GM23338 (cell line): Measurements from ENCODE around the gene CD19. TPM values are rescaled to one million over a fixed set of nuclear protein-coding genes. Genes with fewer than 3 reads are reported as not detected.
"Not testable (repeated sequence)": the region's sequence is repeated elsewhere in the genome, so short reads cannot be mapped to it uniquely, and the experiment has no call there.

Experiments
- ATAC-seq: fragments of 200-7000 bp; cut with Tn5 transposase; 3 replicates; pipeline ENCODE4 v1.9.1; 2020
- DNase-seq: peaks from one replicate; pipeline ENCODE4 v3.0.0-alpha.2; 2015; ENCODE audit warnings: low spot score
- H2AFZ ChIP-seq: fragments of 200-600 bp; sonication (generic); 2 replicates; pipeline ENCODE4 v1.8.0; 2016; ENCODE audit warnings: antibody characterized with exemption, mild to moderate bottlenecking, moderate library complexity
- H3F3A ChIP-seq: fragments of 200-600 bp; sonication (generic); replicated peaks from 2 replicates; pipeline ENCODE4 v1.8.0; 2017; ENCODE audit warnings: antibody characterized with exemption, mixed run types, low read depth
- H3K27ac ChIP-seq: fragments of 200-600 bp; sonication (generic); 2 replicates; pipeline ENCODE4 v1.6.1; 2016; ENCODE audit warnings: low read depth
- H3K27me3 ChIP-seq: fragments of 200-600 bp; sonication (generic); 2 replicates; pipeline ENCODE4 v1.8.0; 2016; ENCODE audit warnings: mild to moderate bottlenecking, mixed run types, moderate library complexity; ENCODE audit not compliant: insufficient read depth
- H3K36me3 ChIP-seq: fragments of 200-600 bp; sonication (generic); 2 replicates; pipeline ENCODE4 v1.8.0; 2016; ENCODE audit warnings: mild to moderate bottlenecking; ENCODE audit not compliant: insufficient read depth
- H3K4me1 ChIP-seq: fragments of 200-600 bp; sonication (generic); 2 replicates; pipeline ENCODE4 v1.8.0; 2016; ENCODE audit warnings: mild to moderate bottlenecking, moderate library complexity; ENCODE audit not compliant: insufficient read depth
- H3K4me2 ChIP-seq: fragments of 200-600 bp; sonication (generic); 2 replicates; pipeline ENCODE4 v1.7.1; 2017; ENCODE audit warnings: mixed run types
- H3K4me3 ChIP-seq: fragments of 200-600 bp; sonication (generic); 2 replicates; pipeline ENCODE4 v1.6.1; 2016; ENCODE audit warnings: mixed run types
- H3K79me2 ChIP-seq: fragments of 200-600 bp; sonication (generic); replicated peaks from 2 replicates; pipeline ENCODE4 v1.8.0; 2017; ENCODE audit warnings: mild to moderate bottlenecking; ENCODE audit not compliant: insufficient read depth
- H3K9me2 ChIP-seq: fragments of 200-600 bp; sonication (generic); 2 replicates; pipeline ENCODE4 v1.8.0; 2017; ENCODE audit not compliant: insufficient read depth
- H4K20me1 ChIP-seq: fragments of 200-600 bp; sonication (generic); replicated peaks from 2 replicates; pipeline ENCODE4 v1.8.0; 2017; ENCODE audit warnings: mild to moderate bottlenecking; ENCODE audit not compliant: insufficient read depth
- H3K27ac Mint-ChIP-seq: 2 replicates; pipeline ENCODE4 v1.8.0; 2020; ENCODE audit warnings: inconsistent platforms, mild to moderate bottlenecking, moderate library complexity, mixed read lengths
- H3K27me3 Mint-ChIP-seq: 3 replicates; pipeline ENCODE4 v1.8.0; 2022; ENCODE audit warnings: low read depth, mild to moderate bottlenecking, moderate library complexity, mixed read lengths, inconsistent platforms; ENCODE audit not compliant: insufficient read depth, poor library complexity
- H3K36me3 Mint-ChIP-seq: 3 replicates; pipeline ENCODE4 v1.8.0; 2021; ENCODE audit warnings: low read depth, mild to moderate bottlenecking, inconsistent platforms, moderate library complexity, mixed read lengths
- H3K4me1 Mint-ChIP-seq: 3 replicates; pipeline ENCODE4 v1.8.0; 2020; ENCODE audit warnings: mild to moderate bottlenecking, inconsistent platforms, mixed read lengths
- H3K4me3 Mint-ChIP-seq: 3 replicates; pipeline ENCODE4 v1.8.0; 2021; ENCODE audit warnings: moderate library complexity, mild to moderate bottlenecking, inconsistent platforms, mixed read lengths
- H3K9me3 Mint-ChIP-seq: 3 replicates; pipeline ENCODE4 v1.8.0; 2020; ENCODE audit warnings: moderate library complexity, mild to moderate bottlenecking, inconsistent platforms, mixed read lengths
- CREB1 ChIP-seq: fragments of 250-450 bp; sonication (Bioruptor Pico); IDR thresholded peaks from 2 replicates; pipeline ENCODE4 v1.5.0; 2020; ENCODE audit warnings: low read depth, mild to moderate bottlenecking, moderate library complexity
- CTCF ChIP-seq, 2 experiments: fragments of 200-600 bp in 1 of 2; sonication (generic) in 1 of 2; conservative IDR thresholded peaks; 2 replicates each; pipeline versions ENCODE4 v1.5.1 to v1.6.1; 2016 to 2017; ENCODE audit warnings: antibody characterized with exemption in 2 of 2, low read depth in 2 of 2, mild to moderate bottlenecking in 2 of 2, moderate library complexity in 1 of 2
- ETS1 ChIP-seq: IDR thresholded peaks from 2 replicates; pipeline ENCODE4 v1.6.1; 2016; ENCODE audit warnings: antibody characterized with exemption
- EZH2phosphoT487 ChIP-seq: fragments of 200-600 bp; sonication (generic); IDR thresholded peaks from one replicate; pipeline ENCODE4 v1.8.1; 2018; ENCODE audit warnings: antibody characterized with exemption; ENCODE audit not compliant: unreplicated experiment
- JUNB ChIP-seq: IDR thresholded peaks from one replicate; pipeline ENCODE4 v1.6.1; 2016; ENCODE audit warnings: antibody characterized with exemption; ENCODE audit not compliant: unreplicated experiment
- NANOG ChIP-seq: IDR thresholded peaks from 2 replicates; pipeline ENCODE4 v1.6.1; 2016; ENCODE audit warnings: antibody characterized with exemption, borderline replicate concordance
- POLR2AphosphoS5 ChIP-seq: IDR thresholded peaks from 2 replicates; pipeline ENCODE4 v1.6.1; 2016; ENCODE audit warnings: antibody characterized with exemption, low read depth
- STAT1 ChIP-seq: IDR thresholded peaks from one replicate; pipeline ENCODE4 v1.6.1; 2016; ENCODE audit warnings: antibody characterized with exemption; ENCODE audit not compliant: unreplicated experiment
- ZNF331 ChIP-seq: fragments of 250-450 bp; sonication (Bioruptor Pico); IDR thresholded peaks from 2 replicates; pipeline ENCODE4 v1.5.0; 2020; ENCODE audit warnings: low read depth, mild to moderate bottlenecking, moderate library complexity
- polyA plus RNA-seq: library from polyadenylated mRNA; unstranded; fragments of >200 nt; fragmentation: Nextera tagmentation; extraction: Ambion mirVana; gene quantifications from 2 replicates; pipeline ENCODE4 v1.2.1, GENCODE V29; 2016
- total RNA-seq: library from RNA; depleted of rRNA; stranded (reverse); fragments of >200 nt; shearing (Covaris generic); gene quantifications from 2 replicates; pipeline ENCODE4 v1.2.3, GENCODE V29; 2014

Gene CD19
- total and polyA plus RNA-seq, 2 experiments from 2014 or later, result 0.83 to 1.9 TPM

- Mint-ChIP-seq H3K36me3 (peaks cover 38% of the 10 kb centered on the region), H3K27ac (no peak overlapping the region), H3K4me1 (peaks cover 5% of the 10 kb centered on the region), H3K9me3 (peaks cover 5% of the 10 kb centered on the region; the same call in 2 of the 3 replicates), H3K27me3 (peaks cover 13% of the 10 kb centered on the region), H3K4me3 (peak overlapping the region; percentile 23; the same call in 1 of the 3 replicates)
- no peaks in the 10 kb centered on the region for H3K27me3 ChIP-seq
- no peaks in the 10 kb centered on the region for H3K36me3 ChIP-seq
- H3K4me2 ChIP-seq, result no peak overlapping the region
- DNase-seq (peak; percentile 81), ATAC-seq (peak; percentile 44)
- no peak overlapping the region for H2AFZ ChIP-seq
- TF ChIP-seq CREB1 (CRISPR knock-in tag) (no peak), CTCF (conservative IDR thresholded peaks at IDR 0.05; ENCODE audit: low read depth in 2 of 2) (peak; percentile 62 to 79)
- no peak overlapping the region for H3K27ac ChIP-seq
- peaks cover 5% of the 10 kb centered on the region; the same call in 1 of the 2 replicates for H3K79me2 ChIP-seq
- peaks cover 6% of the 10 kb centered on the region; the same call in 1 of the 2 replicates for H3K4me1 ChIP-seq
- no peaks in the 10 kb centered on the region; the same call in 1 of the 2 replicates for H4K20me1 ChIP-seq
- no peaks in the 10 kb centered on the region for H3K9me2 ChIP-seq
- no peak overlapping the region for H3K4me3 ChIP-seq
- 0 out of 2 replicates have a peak, but pooled peaks cover 3% of the 10 kb centered on the region for H3F3A ChIP-seq
These were observed 46.2 kb downstream of the CD19 start for GRCh38 chr16:28977703-28978662.

- not testable (repeated sequence) for H3K36me3 ChIP-seq, H4K20me1 ChIP-seq, H3K9me2 ChIP-seq, H2AFZ ChIP-seq, H3K4me1 ChIP-seq, H3K4me2 ChIP-seq, H3K27me3 ChIP-seq, H3K79me2 ChIP-seq, H3K4me1 Mint-ChIP-seq, H3F3A ChIP-seq, H3K27ac ChIP-seq, H3K4me3 ChIP-seq, H3K4me3 Mint-ChIP-seq, H3K27ac Mint-ChIP-seq, H3K9me3 Mint-ChIP-seq
- peaks cover 11% of the 10 kb centered on the region for H3K27me3 Mint-ChIP-seq
- TF ChIP-seq CTCF (conservative IDR thresholded peaks at IDR 0.05; ENCODE audit: low read depth in 2 of 2), result peak in 1 of 2 experiments; percentile 39; a peak in 1 of 4 replicates
- ATAC-seq (peak; percentile 30), DNase-seq (peak; percentile 64)
- H3K36me3 Mint-ChIP-seq, result peaks cover 49% of the 10 kb centered on the region
These were observed 48.6 kb downstream of the CD19 start for GRCh38 chr16:28980330-28980729.

GRCh38 chr16:28980929-28981328, 49.2 kb downstream of the CD19 start:
- H3K27ac Mint-ChIP-seq, result no peak overlapping the region
- peaks cover 49% of the 10 kb centered on the region for H3K36me3 Mint-ChIP-seq
- TF ChIP-seq ZNF331 (CRISPR knock-in tag) (no peak), CREB1 (CRISPR knock-in tag) (no peak), ETS1 (no peak), JUNB (no peak), POLR2AphosphoS5 (no peak), NANOG (no peak), CTCF (conservative IDR thresholded peaks at IDR 0.05; ENCODE audit: low read depth in 2 of 2) (no peak), EZH2phosphoT487 (no peak), STAT1 (no peak)

More at GRCh38 chr16:28980929-28981328, 49.2 kb downstream of the CD19 start:
- H4K20me1 ChIP-seq, result no peaks in the 10 kb centered on the region; the same call in 1 of the 2 replicates
- no peak overlapping the region for H3K27ac ChIP-seq
- H3K9me2 ChIP-seq, result no peaks in the 10 kb centered on the region
- H3K79me2 ChIP-seq, result peaks cover 5% of the 10 kb centered on the region; the same call in 1 of the 2 replicates
- no peaks in the 10 kb centered on the region for H3K36me3 ChIP-seq
- peaks cover 5% of the 10 kb centered on the region; the same call in 2 of the 3 replicates for H3K9me3 Mint-ChIP-seq
- H3F3A ChIP-seq, result no peaks in the 10 kb centered on the region
- no peak overlapping the region for H3K4me3 ChIP-seq
- DNase-seq (peak; percentile 17), ATAC-seq (no peak)
- H3K4me2 ChIP-seq, result no peak overlapping the region
- H3K4me1 Mint-ChIP-seq, result no peaks in the 10 kb centered on the region; the same call in 2 of the 3 replicates
- peaks cover 11% of the 10 kb centered on the region for H3K27me3 Mint-ChIP-seq
- no peaks in the 10 kb centered on the region for H3K27me3 ChIP-seq
- no peak overlapping the region for H3K4me3 Mint-ChIP-seq
- H3K4me1 ChIP-seq, result no peaks in the 10 kb centered on the region
- no peak overlapping the region for H2AFZ ChIP-seq
